H1 (cell line): ENCODE measurements around the gene VDR. TPM values are rescaled to one million over a fixed set of nuclear protein-coding genes. Genes with fewer than 3 reads are reported as not detected.

Source experiments
- CTCF ChIA-PET: fragments of 300-600 bp; sonication (Branson Sonifier 250); formaldehyde crosslinking; loops from one replicate; lab custom pipeline; 2021; ENCODE audit not compliant: partially characterized antibody; lab: Charles Lee
- POLR2A ChIA-PET: fragments of 300-600 bp; sonication (Branson Sonifier 250); formaldehyde crosslinking; loops from one replicate; lab custom pipeline; 2021; ENCODE audit warnings: inconsistent platforms; ENCODE audit not compliant: partially characterized antibody; lab: Charles Lee
- DNase-seq, 2 experiments: peaks; one replicate each; pipeline versions ENCODE4 v3.0.0 to v3.0.0-alpha.2; 2010 to 2022; ENCODE audit warnings: low spot score in 2 of 2, low read depth in 1 of 2, mixed read lengths in 1 of 2
- FAIRE-seq: peaks from 2 replicates; lab custom pipeline; 2011; peaks lifted over from hg19 to GRCh38; lab: Jason Lieb, UNC
- H2AFZ ChIP-seq: 2 replicates; pipeline ENCODE4 v1.8.1; 2012; ENCODE audit warnings: low read length, inconsistent platforms
- H2AK5ac ChIP-seq: 2 replicates; pipeline ENCODE4 v1.6.1; 2013; ENCODE audit warnings: low read depth, low read length
- H2BK120ac ChIP-seq: replicated peaks from 2 replicates; pipeline ENCODE3; 2013; ENCODE audit warnings: low read depth, low read length, inconsistent platforms
- H2BK12ac ChIP-seq: 2 replicates; pipeline ENCODE4 v1.6.1; 2013; ENCODE audit warnings: low read depth, low read length
- H2BK15ac ChIP-seq: 2 replicates; pipeline ENCODE4 v1.6.1; 2013; ENCODE audit warnings: low read length
- H2BK20ac ChIP-seq: 2 replicates; pipeline ENCODE4 v1.6.1; 2013; ENCODE audit warnings: low read length
- H2BK5ac ChIP-seq: 2 replicates; pipeline ENCODE4 v1.6.1; 2013; ENCODE audit warnings: low read depth, low read length
- H3K14ac ChIP-seq: 2 replicates; pipeline ENCODE4 v1.6.1; 2013; ENCODE audit warnings: inconsistent platforms; ENCODE audit not compliant: insufficient read length
- H3K18ac ChIP-seq: 2 replicates; pipeline ENCODE4 v1.6.1; 2013; ENCODE audit warnings: low read length; ENCODE audit errors: extremely low read depth
- H3K23ac ChIP-seq: 2 replicates; pipeline ENCODE4 v1.6.1; 2013; ENCODE audit warnings: inconsistent platforms; ENCODE audit not compliant: insufficient read length
- H3K23me2 ChIP-seq: 2 replicates; pipeline ENCODE4 v1.6.1; 2013; ENCODE audit warnings: low read depth, low read length
- H3K27ac ChIP-seq: 2 replicates; pipeline ENCODE4 v1.6.1; 2011; ENCODE audit warnings: low read depth, low read length, inconsistent platforms
- H3K27me3 ChIP-seq, 4 experiments: replicated peaks in 1 of 4; 1 replicate in 1 of 4; 2 replicates in 3 of 4; pipeline versions ENCODE4 v1.6.1 to v1.8.1; 2011 to 2013; ENCODE audit warnings: low read length in 3 of 4, mild to moderate bottlenecking in 3 of 4, inconsistent platforms in 2 of 4, mixed read lengths in 2 of 4, moderate library complexity in 1 of 4; ENCODE audit not compliant: control insufficient read depth in 3 of 4, insufficient read depth in 3 of 4; ENCODE audit errors: extremely low read depth in 1 of 4
- H3K36me3 ChIP-seq, 4 experiments: 2 replicates each; pipeline versions ENCODE4 v1.6.1 to v1.8.1; 2011 to 2013; ENCODE audit warnings: mild to moderate bottlenecking in 4 of 4, low read length in 3 of 4, moderate library complexity in 2 of 4, control low read depth in 1 of 4, inconsistent platforms in 1 of 4; ENCODE audit not compliant: insufficient read depth in 4 of 4, control insufficient read depth in 2 of 4
- H3K4ac ChIP-seq: replicated peaks from 2 replicates; pipeline ENCODE3; 2013; ENCODE audit warnings: low read length, low read depth, mixed read lengths, inconsistent platforms; ENCODE audit not compliant: insufficient read length
- H3K4me1 ChIP-seq, 4 experiments: replicated peaks in 1 of 4; 1 replicate in 1 of 4; 2 replicates in 3 of 4; pipeline versions ENCODE4 v1.6.1 to v1.8.1; 2011 to 2013; ENCODE audit warnings: low read length in 3 of 4, inconsistent platforms in 2 of 4, mixed read lengths in 1 of 4; ENCODE audit not compliant: insufficient read depth in 4 of 4, control insufficient read depth in 3 of 4
- H3K4me2 ChIP-seq, 2 experiments: 2 replicates each; pipeline versions ENCODE4 v1.6.1 to v1.8.1; 2011 to 2013; ENCODE audit warnings: low read depth in 2 of 2, low read length in 2 of 2, control low read depth in 1 of 2, inconsistent platforms in 1 of 2, mild to moderate bottlenecking in 1 of 2; ENCODE audit not compliant: insufficient read depth in 1 of 2
- H3K4me3 ChIP-seq, 4 experiments: fragments of 200-600, 300-600 bp in 1 of 4; sonication (generic), shearing (Covaris generic), sonication (Bioruptor Twin) in 1 of 4; 2 replicates each; pipeline versions ENCODE4 v1.5.1 to v1.8.1; 2011 to 2016; ENCODE audit warnings: low read length in 4 of 4, low read depth in 3 of 4, control low read depth in 2 of 4, inconsistent platforms in 2 of 4, mild to moderate bottlenecking in 2 of 4, mixed read lengths in 1 of 4, moderate library complexity in 1 of 4; ENCODE audit not compliant: insufficient read depth in 2 of 4; ENCODE audit errors: extremely low read depth in 1 of 4
- H3K56ac ChIP-seq: replicated peaks from 2 replicates; pipeline ENCODE3; 2013; ENCODE audit warnings: low read depth, mild to moderate bottlenecking, mixed read lengths, low read length, inconsistent platforms; ENCODE audit not compliant: insufficient read length
- H3K79me1 ChIP-seq: 2 replicates; pipeline ENCODE4 v1.6.1; 2013; ENCODE audit warnings: low read depth, low read length, control low read depth
- H3K79me2 ChIP-seq, 2 experiments: 2 replicates each; pipeline versions ENCODE4 v1.6.1 to v1.8.1; 2012 to 2013; ENCODE audit warnings: low read length in 2 of 2, mild to moderate bottlenecking in 2 of 2, inconsistent platforms in 1 of 2; ENCODE audit not compliant: insufficient read depth in 2 of 2, control insufficient read depth in 1 of 2
- H3K9ac ChIP-seq, 4 experiments: replicated peaks in 1 of 4; 1 replicate in 1 of 4; 2 replicates in 3 of 4; pipeline versions ENCODE4 v1.6.1 to v1.8.1; 2011 to 2013; ENCODE audit warnings: low read depth in 3 of 4, low read length in 3 of 4, control low read depth in 2 of 4, mild to moderate bottlenecking in 2 of 4, moderate library complexity in 2 of 4, inconsistent platforms in 1 of 4; ENCODE audit errors: extremely low read depth in 1 of 4
- H3K9me3 ChIP-seq, 2 experiments: 2 replicates each; pipeline versions ENCODE4 v1.6.1 to v1.8.1; 2012 to 2013; ENCODE audit warnings: mild to moderate bottlenecking in 2 of 2, moderate library complexity in 2 of 2, control low read depth in 1 of 2, inconsistent platforms in 1 of 2, low read depth in 1 of 2, low read length in 1 of 2, mixed read lengths in 1 of 2; ENCODE audit not compliant: insufficient read depth in 2 of 2
- H4K20me1 ChIP-seq, 2 experiments: replicated peaks in 1 of 2; 2 replicates each; pipeline versions ENCODE3 to v1.8.1; 2011 to 2013; ENCODE audit warnings: inconsistent platforms in 2 of 2, low read length in 2 of 2, mild to moderate bottlenecking in 1 of 2; ENCODE audit not compliant: insufficient read depth in 2 of 2, control insufficient read depth in 1 of 2
- H4K5ac ChIP-seq: 2 replicates; pipeline ENCODE4 v1.6.1; 2013; ENCODE audit warnings: low read length, low read depth, mixed read lengths, inconsistent platforms; ENCODE audit not compliant: insufficient read length
- H4K8ac ChIP-seq: 2 replicates; pipeline ENCODE4 v1.8.0; 2013; ENCODE audit warnings: mild to moderate bottlenecking, moderate library complexity, low read length, inconsistent platforms; ENCODE audit not compliant: insufficient read depth; ENCODE audit errors: extremely low read depth
- H4K91ac ChIP-seq: replicated peaks from 2 replicates; pipeline ENCODE3; 2013; ENCODE audit warnings: low read length, mixed read lengths, inconsistent platforms; ENCODE audit not compliant: insufficient read length
- BACH1 ChIP-seq: IDR thresholded peaks from 2 replicates; pipeline ENCODE4 v1.6.1; 2012; ENCODE audit warnings: low read length, improper control_type of control experiment
- CHD1 ChIP-seq: IDR thresholded peaks from 2 replicates; pipeline ENCODE4 v1.6.1; 2012; ENCODE audit warnings: low read depth, low read length, improper control_type of control experiment
- CREB1 ChIP-seq: IDR thresholded peaks from 2 replicates; pipeline ENCODE4 v1.6.1; 2012; ENCODE audit warnings: inconsistent platforms
- HDAC6 ChIP-seq: IDR thresholded peaks from one replicate; pipeline ENCODE4 v1.7.1; 2012; ENCODE audit warnings: low read depth, mild to moderate bottlenecking, inconsistent platforms, low read length, moderate library complexity
- JUND ChIP-seq: IDR thresholded peaks from 2 replicates; pipeline ENCODE4 v1.6.1; 2011; ENCODE audit warnings: mild to moderate bottlenecking, improper control_type of control experiment, low read length
- KDM4A ChIP-seq: IDR thresholded peaks from one replicate; pipeline ENCODE4 v1.7.1; 2012; ENCODE audit warnings: low read depth, mild to moderate bottlenecking, moderate library complexity, low read length, inconsistent platforms; ENCODE audit not compliant: severe bottlenecking
- POLR2AphosphoS5 ChIP-seq: IDR thresholded peaks from 2 replicates; pipeline ENCODE4 v1.6.1; 2011; ENCODE audit warnings: low read depth, low read length
- RBBP5 ChIP-seq: IDR thresholded peaks from 2 replicates; pipeline ENCODE4 v1.7.1; 2012; ENCODE audit warnings: low read depth, mild to moderate bottlenecking, inconsistent platforms, low read length, moderate library complexity, borderline replicate concordance
- RFX5 ChIP-seq: IDR thresholded peaks from 2 replicates; pipeline ENCODE4 v1.6.1; 2011; ENCODE audit warnings: low read depth, low read length, improper control_type of control experiment, borderline replicate concordance
- SIRT6 ChIP-seq: IDR thresholded peaks from one replicate; pipeline ENCODE4 v1.7.1; 2012; ENCODE audit warnings: low read length, inconsistent platforms
- SIX5 ChIP-seq: IDR thresholded peaks from 2 replicates; pipeline ENCODE4 v1.6.1; 2011; ENCODE audit warnings: mild to moderate bottlenecking, low read depth, low read length
- SP2 ChIP-seq: IDR thresholded peaks from 2 replicates; pipeline ENCODE4 v1.6.1; 2012; ENCODE audit warnings: mild to moderate bottlenecking, low read length, inconsistent platforms
- TAF1 ChIP-seq: IDR thresholded peaks from 2 replicates; pipeline ENCODE4 v1.6.1; 2011; ENCODE audit warnings: mild to moderate bottlenecking, low read depth, low read length
- TAF7 ChIP-seq: optimal IDR thresholded peaks from 2 replicates; pipeline ENCODE3; 2011; ENCODE audit warnings: low read depth, mild to moderate bottlenecking, inconsistent platforms, low read length, moderate library complexity, borderline replicate concordance
- TEAD4 ChIP-seq: IDR thresholded peaks from 2 replicates; pipeline ENCODE4 v1.6.1; 2012; ENCODE audit warnings: low read depth, low read length, inconsistent platforms, mixed read lengths
- YY1 ChIP-seq: IDR thresholded peaks from 2 replicates; pipeline ENCODE4 v1.6.1; 2011; ENCODE audit warnings: low read depth, mild to moderate bottlenecking, low read length
- WGBS, 2 experiments: shearing (Covaris generic) in 1 of 2; methylation state at CpG; one replicate each; pipeline versions ENCODE4 v1.1.6 to v1.1.7; 2013 to 2015; ENCODE audit warnings: low lambda C conversion rate in 2 of 2, mixed read lengths in 2 of 2, inconsistent platforms in 1 of 2, low coverage in 1 of 2, missing lambda C conversion rate in 1 of 2; ENCODE audit not compliant: insufficient replicate concordance in 2 of 2, insufficient coverage in 1 of 2, insufficient read length in 1 of 2; ENCODE audit errors: extremely low coverage in 1 of 2, missing lambda C conversion rate in 1 of 2; 5-methylcytosine and 5-hydroxymethylcytosine counted together
- polyA plus RNA-seq, 7 experiments: library from polyadenylated mRNA; depleted of rRNA in 3 of 7; stranded (reverse) in 5 of 7; unstranded in 2 of 7; fragments of >200 nt in 5 of 7; fragments of 200-250 nt in 2 of 7; gene quantifications; 1 replicate in 5 of 7; 2 replicates in 1 of 7; 4 replicates in 1 of 7; pipeline versions ENCODE4 v1.2.1 to v1.2.3, GENCODE V29; 2011 to 2013; ENCODE audit warnings: missing spikeins in 2 of 7, mixed read lengths in 2 of 7
- total RNA-seq: library from RNA; stranded (reverse); fragmentation: NEBNext Ultra II Directional; extraction: Animal tissue kit (Norgen Biotek cat#: 25700); gene quantifications from 2 replicates; pipeline ENCODE4 v1.2.1, GENCODE V29; 2021

The VDR gene
- total and polyA plus RNA-seq, 2 of the 8 experiments (the other 6 are each of a cell fraction or from before 2014, with no cell fraction given), result 0.44 to 0.65 TPM

- H2AK5ac ChIP-seq, result peak overlapping the region; percentile 32; the same call in 1 of the 2 replicates
- no peak overlapping the region; the same call in 1 of the 2 replicates for H2BK15ac ChIP-seq
- no peak overlapping the region for H2AFZ ChIP-seq
- 0 out of 2 replicates have a peak overlapping the region, but pooled peaks have one; percentile 13 for H2BK12ac ChIP-seq
- peaks cover 5 to 14% (median 9%) of the 10 kb centered on the region in 4 experiments for H3K4me1 ChIP-seq
- no peak overlapping the region for H3K56ac ChIP-seq
- no peaks in the 10 kb centered on the region for H4K20me1 ChIP-seq
- no peak overlapping the region for H3K4me3 ChIP-seq
- H3K27ac ChIP-seq, result no peak overlapping the region
- DNase-seq (no peak), FAIRE-seq (no peak)
- peak overlapping the region; percentile 1 for H3K4ac ChIP-seq
- H4K8ac ChIP-seq, result no peak overlapping the region
- H2BK120ac ChIP-seq, result no peak overlapping the region
- no peaks in the 10 kb centered on the region for H3K23me2 ChIP-seq
- no peak overlapping the region for H2BK20ac ChIP-seq
- no peak overlapping the region for H3K23ac ChIP-seq
- H3K9me3 ChIP-seq, result no peaks in the 10 kb centered on the region
- H3K27me3 ChIP-seq, result no peaks in the 10 kb centered on the region
- no peak overlapping the region for H4K5ac ChIP-seq
- WGBS, 2 experiments, result 55% methylated on average over 4 of the region's 4 CpGs; no CpG with 5 or more reads in 1 of the 2 experiments
- H3K79me1 ChIP-seq, result no peaks in the 10 kb centered on the region
- POLR2A ChIA-PET, result interaction anchor here (1.0 to 28.4 kb wide), 3 partner anchors 8 to 56 kb away, joined by 4 to 480 read pairs (median 16); partner anchors contain the start of genes HDAC7 and SLC48A1
- H3K36me3 ChIP-seq, result no peaks in the 10 kb centered on the region
- peak overlapping the region; percentile 7 for H4K91ac ChIP-seq
- no peak overlapping the region for H3K4me2 ChIP-seq
- no peak overlapping the region for H3K14ac ChIP-seq
- H2BK5ac ChIP-seq, result no peak overlapping the region
- CTCF ChIA-PET, result interaction anchor here (1.1 to 30.5 kb wide), 5 partner anchors 9 to 120 kb away, joined by 3 to 2001 read pairs (median 35); partner anchors contain the start of genes HDAC7 and SLC48A1
- no peaks in the 10 kb centered on the region for H3K79me2 ChIP-seq
- H3K18ac ChIP-seq, result no peak overlapping the region
- H3K9ac ChIP-seq, result no peak overlapping the region
- TF ChIP-seq YY1 (no peak), RFX5 (no peak), KDM4A (no peak), TEAD4 (no peak), JUND (no peak), RBBP5 (no peak), SP2 (no peak), POLR2AphosphoS5 (no peak), TAF1 (no peak), SIRT6 (no peak), TAF7 (no peak), SIX5 (no peak), HDAC6 (no peak), CHD1 (no peak), BACH1 (no peak), CREB1 (no peak)
Observed at GRCh38 chr12:47829584-47829983, 75.2 kb downstream of the VDR start.
